ENCODE measurements around the gene RAB6B.

DNA sequence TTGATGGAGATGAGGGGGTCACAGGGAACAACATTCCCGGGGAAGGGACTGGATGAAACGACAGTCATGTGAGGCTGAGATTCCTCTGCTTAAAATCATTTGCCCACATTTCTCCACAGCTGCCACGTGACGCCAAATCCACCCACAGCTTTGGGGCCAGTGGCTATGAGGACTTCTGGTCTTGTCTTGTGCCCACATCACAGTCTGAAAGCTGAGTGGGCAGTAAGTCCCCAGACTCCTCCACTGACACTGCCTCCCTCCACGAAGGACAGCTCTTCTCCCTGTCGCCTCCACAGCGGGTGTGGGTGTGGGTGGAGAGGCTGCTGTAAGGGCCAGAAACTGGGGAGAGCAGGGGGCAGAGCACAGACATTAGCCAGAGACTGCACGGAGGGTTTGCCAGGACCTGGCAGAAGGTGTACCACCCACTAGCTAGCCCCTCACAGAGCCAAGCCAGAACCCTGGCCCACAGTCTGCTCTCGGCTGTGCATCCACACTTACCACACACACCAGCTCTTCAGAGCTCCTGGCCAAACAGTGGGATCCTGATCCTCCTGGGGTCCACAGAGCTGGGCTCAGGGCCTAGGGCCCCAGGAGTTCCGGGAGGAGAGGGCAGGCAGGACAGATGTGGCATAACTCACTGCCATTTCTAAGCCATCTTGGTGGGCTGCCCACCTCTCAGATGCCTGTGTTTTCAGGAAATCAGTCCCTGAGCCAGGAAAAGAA, 24.2 kb downstream of the RAB6B start:
- no peak for TF ChIP-seq EZH2 (IDR thresholded peaks at IDR 0.05; ENCODE audit: borderline replicate concordance, low read depth, low read length, poor library complexity, severe bottlenecking)
- TF ChIP-seq, protein P1, sequence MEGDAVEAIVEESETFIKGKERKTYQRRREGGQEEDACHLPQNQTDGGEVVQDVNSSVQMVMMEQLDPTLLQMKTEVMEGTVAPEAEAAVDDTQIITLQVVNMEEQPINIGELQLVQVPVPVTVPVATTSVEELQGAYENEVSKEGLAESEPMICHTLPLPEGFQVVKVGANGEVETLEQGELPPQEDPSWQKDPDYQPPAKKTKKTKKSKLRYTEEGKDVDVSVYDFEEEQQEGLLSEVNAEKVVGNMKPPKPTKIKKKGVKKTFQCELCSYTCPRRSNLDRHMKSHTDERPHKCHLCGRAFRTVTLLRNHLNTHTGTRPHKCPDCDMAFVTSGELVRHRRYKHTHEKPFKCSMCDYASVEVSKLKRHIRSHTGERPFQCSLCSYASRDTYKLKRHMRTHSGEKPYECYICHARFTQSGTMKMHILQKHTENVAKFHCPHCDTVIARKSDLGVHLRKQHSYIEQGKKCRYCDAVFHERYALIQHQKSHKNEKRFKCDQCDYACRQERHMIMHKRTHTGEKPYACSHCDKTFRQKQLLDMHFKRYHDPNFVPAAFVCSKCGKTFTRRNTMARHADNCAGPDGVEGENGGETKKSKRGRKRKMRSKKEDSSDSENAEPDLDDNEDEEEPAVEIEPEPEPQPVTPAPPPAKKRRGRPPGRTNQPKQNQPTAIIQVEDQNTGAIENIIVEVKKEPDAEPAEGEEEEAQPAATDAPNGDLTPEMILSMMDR (conservative IDR thresholded peaks at IDR 0.05; ENCODE audit: low read depth, low read length) = no peak
